HG02623 (cell line): ENCODE data around the gene HINT2.

Source experiments
- ATAC-seq: cut with Tn5 transposase; IDR thresholded peaks from one replicate; pipeline ENCODE4 v1.9.1; 2021; ENCODE audit warnings: moderate library complexity; ENCODE audit not compliant: unreplicated experiment

The HINT2 gene

DNA sequence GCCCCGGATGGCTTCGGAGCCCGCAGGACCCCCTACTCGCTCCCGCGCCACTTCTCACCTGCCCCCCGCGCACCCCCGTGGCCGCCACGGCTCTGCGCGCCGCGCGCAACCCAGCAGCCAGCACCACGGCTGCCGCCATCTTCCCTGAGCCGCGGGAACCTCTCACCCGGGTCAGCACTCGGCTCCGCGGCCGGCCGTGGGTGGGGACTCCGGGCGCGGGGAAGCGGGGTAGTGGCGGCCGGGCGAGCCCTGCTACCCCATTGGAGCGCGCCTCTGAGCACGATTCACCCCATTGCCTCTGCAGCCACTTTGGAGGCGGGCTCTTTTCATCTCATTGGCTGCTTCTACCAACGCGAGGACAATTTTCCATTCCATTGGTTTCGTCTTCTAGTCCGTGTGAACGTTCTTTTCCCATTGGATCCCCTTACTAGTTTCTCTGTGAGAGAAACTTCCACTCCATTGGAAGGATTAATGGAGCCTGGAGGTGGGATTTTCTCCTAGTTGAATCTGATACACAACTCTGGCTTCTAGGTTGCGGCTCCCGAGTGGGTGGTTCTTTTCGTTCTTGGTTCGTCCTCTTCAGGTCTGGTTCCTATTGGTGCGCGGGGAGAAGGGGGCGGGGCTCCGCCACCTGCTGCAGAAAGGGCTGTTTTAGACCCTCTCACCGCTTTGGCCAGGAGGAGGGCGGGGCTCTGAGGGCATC lies at the start of gene HINT2:
TSS of gene HINT2 (minus strand) at position 202 of the 703 bp plus-strand sequence. CDS start at position 139, 63 bp downstream.
- peak; percentile 68 for ATAC-seq

DNA sequence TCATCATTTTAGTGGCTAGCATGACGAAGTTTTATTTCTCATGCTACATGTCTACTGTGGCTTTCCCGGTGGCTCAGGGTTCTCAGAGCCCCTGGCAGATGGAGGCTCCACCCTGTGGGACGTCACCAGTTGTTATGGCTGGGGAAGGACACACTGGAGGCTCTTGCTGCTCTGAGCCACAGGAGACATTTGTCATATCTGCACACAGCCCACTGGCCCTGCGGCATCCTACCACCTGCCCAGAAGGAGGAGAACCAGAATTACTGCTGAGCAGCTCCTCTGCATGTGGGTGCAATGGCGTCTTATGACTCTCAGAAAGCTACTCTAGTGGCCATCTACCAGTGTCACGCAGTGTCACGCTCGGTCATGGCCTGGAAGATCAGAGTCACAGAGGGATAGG lies 48.7 kb upstream of the HINT2 start:
- ATAC-seq, result no peak

DNA sequence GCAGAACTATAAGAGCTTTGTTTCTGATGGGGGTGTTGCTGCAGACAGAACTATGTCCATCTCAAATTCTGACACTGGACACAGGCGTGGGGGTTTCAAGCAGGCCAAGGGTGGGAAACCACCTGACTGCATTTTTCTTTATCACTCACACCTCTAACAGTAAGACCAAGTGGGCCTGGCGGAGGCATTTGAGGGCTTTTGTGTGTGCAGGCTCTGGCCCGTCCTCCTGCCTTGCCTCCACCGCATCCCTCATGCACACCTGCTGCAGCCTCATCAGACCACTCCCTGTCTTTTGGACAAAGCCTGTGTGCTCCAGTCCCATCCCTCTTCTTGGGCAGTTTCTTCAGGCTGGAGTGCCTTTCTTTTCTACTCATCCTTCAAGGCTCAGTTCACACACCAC lies 47.5 kb upstream of the HINT2 start:
- no peak for ATAC-seq

DNA sequence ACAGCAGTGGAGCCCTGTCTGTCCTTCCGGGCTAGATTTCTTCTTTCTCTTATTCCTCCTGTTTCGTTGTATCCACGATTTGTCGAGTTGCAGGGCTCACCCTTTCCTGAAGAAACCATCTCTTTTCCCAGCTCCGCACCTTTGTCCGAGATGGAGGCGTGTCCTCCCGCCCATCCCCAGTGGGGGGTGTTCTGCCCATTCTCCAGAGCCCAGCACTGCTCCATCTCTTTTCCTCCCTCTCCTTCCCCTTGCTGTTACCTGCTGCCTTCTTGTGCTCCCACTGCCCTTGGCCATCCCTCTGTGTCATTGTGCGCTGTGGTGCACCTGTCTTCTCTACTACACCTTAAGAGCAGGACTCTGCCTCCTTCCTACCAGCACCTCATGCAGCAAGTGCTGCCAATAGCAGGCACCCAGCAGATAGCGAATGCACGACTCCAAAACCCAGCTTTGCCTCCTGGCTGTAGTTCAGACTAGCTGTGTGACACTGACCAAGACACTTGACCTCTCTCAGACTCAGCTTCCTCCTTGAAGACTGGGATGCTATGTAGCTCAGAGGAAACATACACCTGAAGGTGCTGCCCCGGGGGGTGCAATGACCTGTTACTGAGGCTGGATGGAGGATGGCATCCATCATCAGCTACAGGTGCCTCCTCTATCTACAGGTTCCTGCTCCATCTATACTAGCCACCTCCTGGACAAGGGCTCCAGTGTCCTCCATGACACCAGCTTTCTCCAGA lies 46.5 kb upstream of the HINT2 start:
- ATAC-seq, result no peak

DNA sequence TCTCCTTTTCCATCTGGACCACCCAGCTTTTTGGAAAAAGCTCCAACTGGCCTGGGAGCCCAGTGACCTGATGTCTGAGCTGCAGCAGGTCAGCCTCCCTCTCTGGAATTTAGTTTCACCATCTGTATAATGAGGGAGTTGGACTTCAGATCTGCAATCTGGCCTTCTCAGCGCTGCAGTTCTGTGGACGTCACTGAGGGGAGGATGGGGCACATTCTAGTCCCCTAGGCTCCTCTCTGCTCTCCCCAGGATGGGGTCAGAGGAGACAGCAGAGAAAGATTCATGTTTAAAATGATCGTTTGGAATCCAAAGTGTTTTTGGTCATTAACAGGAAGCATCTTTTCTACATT lies 45.1 kb upstream of the HINT2 start:
- no peak for ATAC-seq

DNA sequence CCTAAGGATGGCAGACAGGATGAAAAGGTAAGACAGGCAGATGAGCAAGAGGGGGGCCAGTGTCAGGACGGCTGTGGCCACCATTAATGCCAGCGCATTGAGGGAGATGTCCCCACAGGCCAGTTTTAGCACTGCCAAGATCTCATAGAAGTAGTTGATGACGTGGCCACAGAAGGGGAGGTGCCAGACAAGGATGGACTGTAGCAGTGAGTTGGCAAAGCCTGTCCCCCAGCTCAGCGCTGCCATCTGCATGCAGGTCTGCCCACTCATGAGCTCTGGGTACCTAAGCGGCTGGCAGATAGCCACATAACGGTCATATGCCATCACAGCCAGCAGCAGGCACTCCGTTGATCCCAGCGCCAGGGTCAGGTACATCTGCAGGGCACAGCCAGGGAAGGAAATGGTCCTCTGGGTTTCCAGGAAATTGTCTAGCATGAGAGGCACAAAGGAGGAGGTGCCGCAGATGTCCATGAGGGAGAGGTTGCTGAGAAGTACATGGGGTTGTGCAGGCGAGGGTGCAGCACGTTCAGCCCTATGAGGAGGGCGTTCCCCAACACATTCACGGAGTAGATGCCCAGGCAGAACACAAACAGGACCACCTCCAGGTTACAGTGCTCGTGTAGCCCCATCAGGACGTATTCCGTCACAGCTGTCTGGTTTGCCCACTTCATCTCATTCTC lies 44.6 kb upstream of the HINT2 start:
- ATAC-seq, result no peak

DNA sequence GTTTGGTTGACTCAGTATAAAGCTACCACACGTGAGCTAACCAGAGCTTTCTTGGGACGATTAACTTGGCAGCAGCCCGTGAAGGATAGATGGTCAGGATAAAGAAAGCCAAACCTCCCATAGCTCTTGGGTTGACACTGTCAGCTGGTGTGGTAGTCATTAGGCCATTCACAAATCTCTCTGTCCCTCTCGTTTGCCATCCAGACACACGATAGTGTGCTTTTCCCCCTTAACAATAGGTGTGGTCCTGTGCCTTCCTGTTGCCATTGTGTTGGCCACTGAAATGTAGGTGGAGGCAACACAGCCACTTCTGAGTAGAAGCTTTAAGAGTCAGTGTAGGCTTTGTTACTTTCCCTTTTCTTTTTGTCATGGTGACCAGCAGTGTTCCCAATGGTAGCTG lies 43.6 kb upstream of the HINT2 start:
- ATAC-seq, result no peak

DNA sequence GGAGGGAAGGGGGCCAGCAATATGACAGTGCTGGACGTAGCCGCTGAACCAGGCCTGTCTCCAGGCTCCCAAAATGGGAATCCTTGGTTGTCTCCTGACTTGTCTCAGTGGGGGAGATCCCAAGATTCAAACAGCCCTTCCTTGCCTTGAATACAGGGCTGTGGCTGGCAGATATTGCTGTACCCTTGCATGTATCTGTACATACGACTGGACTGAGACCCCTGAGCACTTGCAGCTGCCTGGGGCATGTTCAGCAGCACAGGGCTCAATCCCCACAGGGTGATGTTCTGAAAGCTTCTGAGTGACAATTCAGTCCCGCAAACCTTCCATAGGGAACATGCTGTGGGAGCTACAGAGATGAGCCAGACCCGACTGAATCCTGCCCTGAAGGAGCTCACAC lies 42.0 kb upstream of the HINT2 start:
- ATAC-seq, result no peak

DNA sequence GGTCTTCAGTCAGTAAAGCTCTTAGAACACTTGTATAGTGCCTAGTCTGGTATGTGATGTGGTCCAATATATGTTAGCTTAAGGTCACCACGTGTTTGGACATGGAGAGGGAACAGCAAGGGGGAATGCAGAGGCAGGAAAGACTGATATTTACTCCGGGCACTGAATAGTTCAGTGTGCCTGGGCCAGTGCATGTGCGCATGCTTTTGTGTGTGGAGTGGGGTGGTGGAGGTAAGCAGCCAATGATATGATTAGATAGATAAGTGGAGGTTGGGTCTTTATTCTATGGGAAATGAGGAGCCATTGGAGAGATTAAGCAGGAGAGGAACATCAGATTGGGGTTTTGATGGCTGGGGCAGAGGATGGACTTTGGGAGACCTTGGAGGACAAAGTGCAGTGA lies 41.4 kb upstream of the HINT2 start:
- ATAC-seq, result no peak

DNA sequence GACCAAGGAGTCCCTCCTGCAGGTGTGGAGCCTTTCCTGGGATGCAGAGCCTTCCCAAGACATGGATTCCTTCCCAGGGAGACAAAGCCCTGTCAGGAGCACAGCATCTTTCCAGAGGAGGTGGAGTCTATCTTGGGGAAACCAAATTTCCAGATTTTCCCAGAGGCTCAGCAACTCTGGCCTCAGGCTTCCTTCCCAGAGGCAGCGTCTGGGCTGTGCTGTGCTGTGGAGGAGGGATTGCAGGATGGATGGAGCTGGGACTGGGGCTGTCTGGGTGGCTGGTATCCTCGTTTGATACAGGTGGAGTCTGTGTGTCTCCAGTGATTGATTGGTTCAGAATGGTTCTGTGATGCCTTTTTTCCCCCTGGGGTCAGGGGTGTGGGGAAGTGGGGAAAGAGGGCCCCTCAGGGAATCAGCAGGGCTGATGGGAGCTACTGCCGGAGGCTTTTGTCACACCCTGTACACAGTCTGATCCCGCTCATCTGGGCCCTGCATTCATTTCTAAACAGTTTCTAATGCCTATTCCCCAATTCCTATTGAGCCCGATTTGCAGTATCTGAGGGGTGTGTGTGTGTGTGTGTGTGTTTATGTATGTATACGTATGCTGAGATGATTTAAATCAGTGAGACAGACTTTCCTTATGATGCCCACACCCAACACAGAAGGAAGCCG lies 39.4 kb upstream of the HINT2 start:
- ATAC-seq, result no peak

DNA sequence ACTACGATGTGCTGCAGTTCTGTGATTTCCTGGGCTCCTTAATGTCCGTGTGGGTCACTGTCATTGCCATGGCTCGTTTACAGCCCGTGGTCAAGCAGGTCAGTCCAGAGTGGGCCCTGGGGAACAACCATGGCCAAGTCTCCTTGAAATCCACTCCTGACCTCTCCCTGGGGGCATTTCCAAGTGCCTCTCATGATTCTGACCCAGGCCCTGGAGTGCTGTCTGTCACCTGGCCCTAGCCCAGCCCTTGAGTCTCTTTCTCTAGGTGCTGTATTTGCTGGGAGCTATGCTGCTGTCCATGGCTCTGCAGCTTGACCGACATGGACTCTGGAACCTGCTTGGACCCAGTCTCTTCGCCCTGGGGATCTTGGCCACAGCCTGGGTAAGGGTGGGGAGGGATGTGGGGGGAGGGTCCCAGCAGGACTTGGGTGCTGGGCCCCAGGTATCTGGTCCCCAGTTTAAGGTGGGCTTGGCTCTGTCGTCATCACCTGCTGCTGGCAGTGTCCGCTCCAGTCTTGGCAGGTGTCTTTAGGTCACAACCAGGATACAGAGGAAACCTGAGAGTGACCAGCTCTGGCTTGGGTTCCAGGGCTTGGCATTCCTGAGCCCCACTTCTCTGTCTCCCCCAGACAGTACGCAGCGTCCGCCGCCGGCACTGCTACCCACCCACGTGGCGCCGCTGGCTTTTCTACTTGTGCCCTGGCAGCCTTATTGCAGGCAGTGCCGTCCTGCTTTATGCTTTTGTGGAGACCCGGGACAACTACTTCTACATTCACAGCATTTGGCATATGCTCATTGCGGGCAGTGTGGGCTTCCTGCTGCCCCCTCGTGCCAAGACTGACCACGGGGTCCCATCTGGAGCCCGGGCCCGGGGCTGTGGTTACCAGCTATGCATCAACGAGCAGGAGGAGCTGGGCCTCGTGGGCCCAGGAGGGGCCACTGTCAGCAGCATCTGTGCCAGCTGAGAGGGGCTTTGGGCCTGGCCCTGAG lies 38.3 kb upstream of the HINT2 start:
- no peak for ATAC-seq

DNA sequence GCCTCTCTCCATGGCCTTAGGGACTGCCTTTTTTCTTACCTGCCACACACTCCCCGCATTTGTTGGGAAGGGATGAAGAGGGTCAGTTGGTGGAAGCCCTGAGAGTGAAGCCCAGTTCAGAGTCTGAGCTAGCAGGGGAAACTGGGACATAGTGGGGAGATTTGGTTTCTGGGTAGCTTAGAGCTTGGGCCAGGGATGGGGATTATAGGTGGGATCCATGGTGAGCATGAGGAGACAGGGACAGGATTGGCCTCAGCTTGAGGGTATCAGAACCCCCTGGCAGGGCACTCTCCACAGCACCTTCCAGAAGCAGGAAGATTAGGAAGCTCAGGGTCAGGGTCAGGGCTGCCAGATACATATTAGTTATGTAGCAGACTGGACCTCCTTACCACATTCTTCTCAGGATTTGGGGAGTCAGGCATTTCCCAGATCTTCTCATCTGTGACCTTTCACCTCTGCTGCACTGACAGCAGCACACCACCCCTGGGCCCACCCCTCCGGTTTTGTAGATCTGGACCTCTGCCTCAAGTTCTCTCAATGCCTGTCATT lies 37.5 kb upstream of the HINT2 start:
- ATAC-seq, result no peak

DNA sequence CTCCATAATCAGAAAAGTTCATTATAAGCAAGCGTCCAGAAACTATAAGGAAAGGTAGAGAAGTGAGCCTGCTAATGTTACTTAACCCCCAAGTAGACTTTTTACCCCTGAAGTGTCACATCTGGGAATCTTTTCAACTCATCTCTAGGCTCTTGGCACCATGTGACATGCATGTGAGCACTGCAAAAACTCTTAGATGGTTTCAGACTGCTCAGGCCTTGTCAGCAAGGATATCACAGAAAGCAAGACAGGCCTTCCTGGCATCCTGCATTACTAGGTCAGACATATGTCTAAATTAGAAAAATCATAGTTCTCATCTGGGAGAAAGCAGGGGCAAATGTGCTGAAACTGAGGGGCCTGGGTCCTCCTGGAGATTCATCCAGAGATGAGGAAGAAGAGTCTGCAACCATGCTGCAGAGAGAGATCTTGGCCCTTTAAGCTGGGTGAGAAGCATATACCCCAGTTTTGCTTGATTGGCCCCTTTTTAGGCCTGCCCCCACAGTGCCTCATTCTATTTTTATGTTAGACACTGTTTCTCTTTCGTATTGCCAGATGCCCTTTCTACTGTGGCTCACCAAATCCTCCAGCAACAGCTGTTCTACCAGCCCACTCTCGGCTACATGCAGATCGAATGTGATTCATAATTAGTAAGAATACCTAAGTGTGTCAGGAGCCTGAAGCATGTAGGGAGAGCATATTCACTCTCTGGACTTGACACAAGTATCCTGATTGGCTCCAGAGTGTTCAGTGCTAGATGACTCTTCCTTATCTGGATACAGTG lies 33.1 kb upstream of the HINT2 start:
- peak; percentile 89 for ATAC-seq

DNA sequence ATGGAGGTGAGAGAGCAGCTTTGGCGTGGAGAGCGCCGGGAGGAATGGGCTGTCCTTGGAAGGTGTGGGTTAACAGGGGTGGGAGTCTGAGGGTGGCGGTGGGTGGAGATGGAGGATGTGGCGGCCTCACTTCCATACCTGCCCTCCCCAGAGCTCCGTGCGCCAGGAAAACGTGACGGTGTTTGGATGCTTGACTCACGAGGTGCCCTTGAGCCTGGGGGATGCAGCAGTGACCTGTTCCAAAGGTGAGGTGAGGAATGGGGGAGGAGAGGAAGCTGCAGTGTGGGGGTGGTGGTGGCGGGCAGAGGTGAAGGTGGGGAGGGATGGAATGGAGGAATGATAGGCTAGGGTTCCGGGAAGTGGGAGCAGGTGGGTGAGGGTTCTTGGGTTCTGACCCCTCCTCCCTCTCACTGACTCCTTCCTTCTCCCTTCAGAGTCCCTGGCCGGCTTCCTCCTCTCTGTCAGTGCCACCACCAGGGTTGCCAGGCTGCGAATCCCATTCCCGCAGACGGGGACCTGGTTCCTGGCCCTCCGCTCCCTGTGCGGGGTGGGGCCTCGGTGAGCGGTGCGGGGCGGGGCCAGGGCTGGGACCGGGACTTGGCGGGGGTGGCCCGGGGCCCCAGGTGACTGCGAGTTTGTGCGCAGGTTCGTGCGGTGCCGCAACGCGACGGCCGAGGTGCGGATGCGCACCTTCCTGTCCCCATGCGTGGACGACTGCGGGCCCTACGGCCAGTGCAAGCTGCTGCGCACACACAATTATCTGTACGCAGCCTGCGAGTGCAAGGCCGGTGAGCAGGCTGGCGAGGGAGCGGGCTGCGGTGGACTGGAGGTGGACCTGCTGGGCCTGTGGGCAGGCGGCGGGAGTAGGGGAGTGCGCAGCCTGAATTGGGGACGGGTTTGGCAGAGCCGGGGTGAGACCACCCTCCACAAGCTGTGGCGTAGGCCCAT lies 31.3 kb upstream of the HINT2 start:
- no peak for ATAC-seq

DNA sequence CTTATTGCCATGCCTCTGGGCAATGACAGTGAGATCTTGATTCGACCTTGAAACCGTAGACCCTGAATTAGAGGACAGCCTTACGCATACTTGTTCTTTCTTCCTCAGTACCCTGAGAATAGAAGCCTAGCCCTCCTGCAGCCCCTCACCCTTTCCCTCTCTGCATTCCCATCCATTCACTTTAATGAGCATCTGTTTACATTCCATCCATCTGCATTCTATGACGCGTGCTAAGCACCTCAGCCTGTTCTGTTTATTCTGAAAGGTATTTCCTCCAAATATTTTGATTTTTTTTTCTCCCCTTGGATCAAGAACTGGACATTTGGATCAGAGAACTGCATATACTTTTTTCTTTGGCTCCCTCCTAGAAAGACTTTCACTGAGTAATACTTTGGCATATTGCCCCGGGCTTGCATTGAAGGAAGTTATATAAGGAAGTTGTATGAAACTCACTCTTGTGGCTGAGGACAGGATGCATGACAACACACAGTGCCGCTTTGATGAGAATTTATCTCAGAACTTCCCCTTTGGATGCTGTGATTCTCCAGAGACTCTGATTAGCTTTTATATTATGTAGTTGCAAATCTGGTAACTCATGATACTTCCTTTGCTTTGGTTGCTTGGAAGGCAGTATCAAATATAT lies 29.9 kb upstream of the HINT2 start:
- ATAC-seq, result no peak

DNA sequence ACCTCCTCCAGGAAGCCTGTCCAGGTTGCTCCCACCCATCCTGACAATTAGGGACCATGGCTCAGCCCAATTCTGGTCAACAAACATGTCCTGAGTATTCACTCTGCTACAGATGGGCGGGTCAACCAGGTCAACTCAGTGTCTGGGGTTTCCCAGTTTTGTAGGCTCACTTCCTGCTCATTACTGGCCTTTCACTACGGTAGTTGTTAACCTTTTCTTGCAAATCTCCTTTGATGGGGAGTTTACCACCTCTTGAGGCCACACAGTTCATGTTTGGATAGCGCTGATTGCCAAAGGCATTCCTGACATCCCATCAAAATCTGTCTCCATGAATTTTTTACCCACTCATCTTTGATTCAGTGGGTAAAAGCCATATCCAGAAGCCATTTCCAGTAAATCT lies 28.0 kb upstream of the HINT2 start:
- peak; percentile 62 for ATAC-seq

DNA sequence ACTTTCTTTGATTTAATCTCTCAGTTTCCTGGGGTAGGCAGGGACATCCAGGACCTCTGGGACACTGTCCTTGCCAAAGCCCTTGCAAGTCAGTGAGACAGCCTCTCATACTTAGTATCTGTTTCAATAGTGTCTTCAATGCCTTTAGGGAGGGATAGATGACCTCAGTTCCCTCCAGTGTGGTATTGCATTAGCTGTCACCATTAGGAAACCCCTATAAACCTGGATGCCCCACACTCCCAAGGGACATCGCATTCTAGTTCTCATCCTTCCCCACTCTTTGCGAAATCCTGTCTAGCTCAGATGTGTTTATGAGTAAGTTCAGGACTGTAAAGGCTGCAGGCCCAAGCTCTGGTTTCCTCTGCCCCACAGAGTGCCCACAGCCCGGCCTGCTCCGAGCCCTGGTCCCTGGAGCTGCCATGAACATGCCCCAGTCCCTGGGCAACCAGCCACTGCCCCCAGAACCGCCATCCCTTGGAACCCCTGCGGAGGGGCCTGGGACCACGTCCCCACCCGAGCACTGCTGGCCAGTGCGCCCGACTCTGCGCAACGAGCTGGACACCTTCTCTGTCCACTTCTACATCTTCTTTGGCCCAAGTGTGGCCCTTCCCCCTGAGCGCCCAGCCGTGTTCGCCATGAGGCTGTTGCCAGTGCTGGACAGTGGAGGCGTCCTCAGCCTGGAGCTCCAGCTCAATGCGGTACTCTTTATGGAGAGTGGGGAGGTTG lies 27.3 kb upstream of the HINT2 start:
- ATAC-seq, result no peak
